ENCODE results near the gene ZPBP. TPM values are rescaled to one million over a fixed set of nuclear protein-coding genes. Genes with fewer than 3 reads are reported as not detected.

ZPBP gene
- total RNA-seq, 6 experiments from 2014 or later, result not detected

GRCh38 chr7:49928787-49929186 is 164.3 kb downstream of the ZPBP start:
- DNase-seq, result no peak
- no peaks in the 10 kb centered on the region for H3K4me1 Mint-ChIP-seq (ENCODE audit: low read depth)
- no peaks in the 10 kb centered on the region for H3K27me3 Mint-ChIP-seq (ENCODE audit: insufficient read depth)
- peaks cover 7% of the 10 kb centered on the region for H3K36me3 Mint-ChIP-seq (ENCODE audit: low read depth)
- H3K9me3 Mint-ChIP-seq, result peaks cover 60% of the 10 kb centered on the region
- H3K27ac Mint-ChIP-seq, result no peak overlapping the region
- TF ChIP-seq CTCF (IDR thresholded peaks at IDR 0.05), result no peak
- no peak overlapping the region for H3K4me3 Mint-ChIP-seq

- DNase-seq, result no peak
- H3K4me3 Mint-ChIP-seq, result no peak overlapping the region
- no peaks in the 10 kb centered on the region for H3K4me1 Mint-ChIP-seq (ENCODE audit: low read depth)
- no peaks in the 10 kb centered on the region for H3K27me3 Mint-ChIP-seq (ENCODE audit: insufficient read depth)
- no peak for TF ChIP-seq CTCF (IDR thresholded peaks at IDR 0.05)
- no peak overlapping the region for H3K27ac Mint-ChIP-seq
- H3K9me3 Mint-ChIP-seq, result peaks cover 56% of the 10 kb centered on the region
- peaks cover 7% of the 10 kb centered on the region for H3K36me3 Mint-ChIP-seq (ENCODE audit: low read depth)
Observed at GRCh38 chr7:49927631-49928030, 165.4 kb downstream of the ZPBP start.

- TF ChIP-seq CTCF (IDR thresholded peaks at IDR 0.05), result no peak
- H3K27me3 Mint-ChIP-seq (ENCODE audit: insufficient read depth), result no peaks in the 10 kb centered on the region
- no peak overlapping the region for H3K4me3 Mint-ChIP-seq
- no peak overlapping the region for H3K27ac Mint-ChIP-seq
- H3K36me3 Mint-ChIP-seq (ENCODE audit: low read depth), result peaks cover 7% of the 10 kb centered on the region
- no peaks in the 10 kb centered on the region for H3K4me1 Mint-ChIP-seq (ENCODE audit: low read depth)
- no peak for DNase-seq
- H3K9me3 Mint-ChIP-seq, result peaks cover 48% of the 10 kb centered on the region
Observed at GRCh38 chr7:49926720-49927119, 166.3 kb downstream of the ZPBP start.

- H3K9me3 Mint-ChIP-seq, result peaks cover 21% of the 10 kb centered on the region
Observed at GRCh38 chr7:49911909-49912308, 181.1 kb downstream of the ZPBP start.

GRCh38 chr7:49894543-49894942 is 198.5 kb downstream of the ZPBP start:
- no peak overlapping the region for H3K4me3 Mint-ChIP-seq
- H3K27me3 Mint-ChIP-seq (ENCODE audit: insufficient read depth), result no peaks in the 10 kb centered on the region
- DNase-seq, result no peak
- H3K27ac Mint-ChIP-seq, result no peak overlapping the region
- no peaks in the 10 kb centered on the region for H3K4me1 Mint-ChIP-seq (ENCODE audit: low read depth)
- H3K36me3 Mint-ChIP-seq (ENCODE audit: low read depth), result no peaks in the 10 kb centered on the region
- no peak for TF ChIP-seq CTCF (IDR thresholded peaks at IDR 0.05)
- H3K9me3 Mint-ChIP-seq, result peaks cover 35% of the 10 kb centered on the region

More at GRCh38 chr7:49911909-49912308, 181.1 kb downstream of the ZPBP start:
- Mint-ChIP-seq H3K36me3 (ENCODE audit: low read depth) (no peaks in the 10 kb centered on the region), H3K27me3 (ENCODE audit: insufficient read depth) (no peaks in the 10 kb centered on the region; the same call in 1 of the 2 replicates), H3K4me1 (ENCODE audit: low read depth) (no peaks in the 10 kb centered on the region), H3K4me3 (no peak overlapping the region), H3K27ac (no peak overlapping the region)
- no peak for DNase-seq
- TF ChIP-seq CTCF (IDR thresholded peaks at IDR 0.05), result no peak

- H3K9me3 Mint-ChIP-seq, result peaks cover 32% of the 10 kb centered on the region
- no peak overlapping the region for H3K4me3 Mint-ChIP-seq
- H3K4me1 Mint-ChIP-seq (ENCODE audit: low read depth), result no peaks in the 10 kb centered on the region
- no peaks in the 10 kb centered on the region for H3K27me3 Mint-ChIP-seq (ENCODE audit: insufficient read depth)
- no peak for TF ChIP-seq CTCF (IDR thresholded peaks at IDR 0.05)
- H3K36me3 Mint-ChIP-seq (ENCODE audit: low read depth), result no peaks in the 10 kb centered on the region
- DNase-seq, result no peak
- no peak overlapping the region for H3K27ac Mint-ChIP-seq
Observed at GRCh38 chr7:49893131-49893530, 199.9 kb downstream of the ZPBP start.
